Measurements from ENCODE around the gene KCNE2.
"Not testable (repeated sequence)": the region's sequence is repeated elsewhere in the genome, so short reads cannot be mapped to it uniquely, and the experiment has no call there.

Gene KCNE2

DNA sequence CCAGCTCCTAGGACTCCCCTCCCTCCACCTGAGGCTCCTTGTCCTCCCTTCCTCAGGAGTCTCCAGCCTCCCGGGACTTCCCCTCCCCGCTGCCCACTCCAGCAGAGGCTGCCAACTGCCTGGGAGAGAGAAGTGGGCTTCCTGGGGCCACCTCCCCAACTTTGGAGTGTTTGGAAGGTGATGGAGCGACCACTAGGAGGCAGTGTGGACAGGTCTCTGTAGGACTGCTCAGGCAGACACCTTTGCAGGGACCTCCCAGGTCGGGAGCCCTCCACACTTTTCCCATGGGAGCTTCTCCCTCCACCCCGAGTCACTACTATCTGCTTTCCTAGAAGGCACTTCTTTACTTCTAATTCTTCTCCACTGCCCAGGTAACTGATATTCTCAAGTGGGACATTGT, 40.9 kb downstream of the KCNE2 start:
- not testable (repeated sequence) for H3K27ac ChIP-seq (replicated peaks); H3K4me3 ChIP-seq (replicated peaks; ENCODE audit: insufficient read depth, low read length); DNase-seq (ENCODE audit: low read depth in 1 of 2, low spot score in 1 of 2); H3K27me3 ChIP-seq (ENCODE audit: insufficient read depth, poor library complexity, severe bottlenecking)

DNA sequence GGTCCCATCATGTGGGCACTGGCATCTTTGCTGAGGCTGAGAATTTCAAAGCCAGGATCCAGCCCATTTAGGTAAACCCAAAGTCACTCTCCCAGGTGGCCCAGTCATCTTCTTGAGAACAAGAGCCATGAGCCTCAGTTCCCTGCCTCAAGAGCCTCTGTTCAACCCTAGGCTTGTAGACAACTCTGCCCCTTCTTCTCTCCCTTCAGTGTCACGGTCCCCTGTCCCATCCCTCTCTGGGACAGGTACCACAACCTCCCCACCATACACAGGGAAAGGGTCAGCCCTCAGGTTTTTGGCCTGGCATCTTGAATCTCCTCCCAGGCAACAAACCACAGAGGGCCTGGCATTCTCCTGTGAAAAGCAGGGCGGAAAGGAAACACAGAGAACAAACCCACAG, 41.9 kb downstream of the KCNE2 start:
- DNase-seq (ENCODE audit: low read depth in 1 of 2, low spot score in 1 of 2); H3K27ac ChIP-seq (replicated peaks); H3K4me3 ChIP-seq (replicated peaks; ENCODE audit: insufficient read depth, low read length); H3K27me3 ChIP-seq (ENCODE audit: insufficient read depth, poor library complexity, severe bottlenecking): not testable (repeated sequence)

GRCh38 chr21:34406102-34406501, 42.3 kb downstream of the KCNE2 start:
- H3K27ac ChIP-seq (replicated peaks); DNase-seq (ENCODE audit: low read depth in 1 of 2, low spot score in 1 of 2); H3K4me3 ChIP-seq (replicated peaks; ENCODE audit: insufficient read depth, low read length); H3K27me3 ChIP-seq (ENCODE audit: insufficient read depth, poor library complexity, severe bottlenecking): not testable (repeated sequence)

DNA sequence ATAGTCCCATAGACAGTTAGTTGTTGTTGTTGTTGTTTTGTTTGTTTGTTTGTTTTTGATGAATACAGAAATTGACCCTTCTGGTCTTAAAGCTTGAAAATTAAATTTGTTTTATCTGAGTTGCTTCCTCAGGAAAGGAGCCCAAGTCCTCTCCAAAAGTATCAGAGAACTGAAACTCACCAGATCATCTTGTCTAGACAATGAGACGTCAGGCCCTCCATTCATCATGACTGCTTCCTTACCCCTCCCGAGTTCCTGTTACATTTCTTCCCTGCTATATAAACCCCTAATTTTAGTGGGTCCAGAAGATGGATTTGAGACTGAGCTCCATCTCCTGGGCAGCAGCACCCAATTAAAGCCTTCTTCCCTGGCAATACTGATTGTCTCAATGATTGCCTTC, 42.9 kb downstream of the KCNE2 start:
- not testable (repeated sequence) for H3K27me3 ChIP-seq (ENCODE audit: insufficient read depth, poor library complexity, severe bottlenecking); DNase-seq (ENCODE audit: low read depth in 1 of 2, low spot score in 1 of 2); H3K27ac ChIP-seq (replicated peaks); H3K4me3 ChIP-seq (replicated peaks; ENCODE audit: insufficient read depth, low read length)

- H3K4me3 ChIP-seq (replicated peaks; ENCODE audit: insufficient read depth, low read length); H3K27me3 ChIP-seq (ENCODE audit: insufficient read depth, poor library complexity, severe bottlenecking); DNase-seq (ENCODE audit: low read depth in 1 of 2, low spot score in 1 of 2): not testable (repeated sequence)
These were observed 43.5 kb downstream of the KCNE2 start for GRCh38 chr21:34407294-34407693.

GRCh38 chr21:34417448-34418077, 53.8 kb downstream of the KCNE2 start:
- not testable (repeated sequence) for H3K4me3 ChIP-seq (replicated peaks; ENCODE audit: insufficient read depth, low read length); H3K27me3 ChIP-seq (ENCODE audit: insufficient read depth, poor library complexity, severe bottlenecking); H3K27ac ChIP-seq (replicated peaks); DNase-seq (ENCODE audit: low read depth in 1 of 2, low spot score in 1 of 2)

More at GRCh38 chr21:34407294-34407693, 43.5 kb downstream of the KCNE2 start:
- not testable (repeated sequence) for H3K27ac ChIP-seq (replicated peaks)
